Measurements from ENCODE around the gene SACM1L.

Gene SACM1L

DNA sequence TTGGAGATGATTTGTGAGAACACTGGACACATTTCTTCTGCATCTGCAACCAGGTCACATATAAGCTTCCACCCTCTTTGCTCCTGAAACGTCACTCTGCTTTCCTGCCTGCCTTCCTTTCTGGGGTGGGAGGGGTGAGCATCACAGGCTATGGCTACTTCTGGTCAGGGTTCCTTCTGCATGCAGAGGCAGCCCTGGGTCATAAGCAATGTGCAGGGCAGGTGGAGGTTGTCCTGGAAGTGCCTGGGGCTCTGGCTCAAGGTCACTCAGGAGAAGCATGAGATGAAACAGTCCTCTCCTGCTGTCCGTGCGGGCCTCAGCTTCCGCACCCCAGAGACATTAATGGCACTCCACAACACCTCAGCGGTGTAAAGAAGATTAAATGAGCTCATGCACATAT is 92.1 kb downstream of the SACM1L start:
- no peak overlapping the region for H3K4me3 ChIP-seq (ENCODE audit: control insufficient read depth, low read depth, low read length)

DNA sequence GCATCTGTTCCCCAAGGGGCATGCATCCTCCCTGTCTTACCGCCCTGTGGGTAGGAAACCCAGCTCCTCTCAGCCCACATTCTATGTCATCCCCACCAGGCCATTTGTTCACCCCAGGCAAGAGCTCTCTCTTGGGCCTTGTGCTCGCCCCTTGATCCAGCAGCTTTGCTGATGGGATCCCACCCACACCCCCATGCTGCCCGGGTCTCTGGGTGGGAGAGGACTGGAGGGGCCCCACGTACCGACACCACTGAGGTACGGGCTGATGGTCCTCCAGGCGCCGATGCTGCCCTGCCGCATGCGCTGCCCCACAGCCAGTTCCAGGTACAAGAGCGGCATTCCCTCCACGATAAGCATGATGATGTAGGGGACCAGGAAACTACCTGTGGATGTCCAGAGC is 92.6 kb downstream of the SACM1L start:
- DNase-seq (ENCODE audit: low read depth), result no peak
- TF ChIP-seq, protein P1, sequence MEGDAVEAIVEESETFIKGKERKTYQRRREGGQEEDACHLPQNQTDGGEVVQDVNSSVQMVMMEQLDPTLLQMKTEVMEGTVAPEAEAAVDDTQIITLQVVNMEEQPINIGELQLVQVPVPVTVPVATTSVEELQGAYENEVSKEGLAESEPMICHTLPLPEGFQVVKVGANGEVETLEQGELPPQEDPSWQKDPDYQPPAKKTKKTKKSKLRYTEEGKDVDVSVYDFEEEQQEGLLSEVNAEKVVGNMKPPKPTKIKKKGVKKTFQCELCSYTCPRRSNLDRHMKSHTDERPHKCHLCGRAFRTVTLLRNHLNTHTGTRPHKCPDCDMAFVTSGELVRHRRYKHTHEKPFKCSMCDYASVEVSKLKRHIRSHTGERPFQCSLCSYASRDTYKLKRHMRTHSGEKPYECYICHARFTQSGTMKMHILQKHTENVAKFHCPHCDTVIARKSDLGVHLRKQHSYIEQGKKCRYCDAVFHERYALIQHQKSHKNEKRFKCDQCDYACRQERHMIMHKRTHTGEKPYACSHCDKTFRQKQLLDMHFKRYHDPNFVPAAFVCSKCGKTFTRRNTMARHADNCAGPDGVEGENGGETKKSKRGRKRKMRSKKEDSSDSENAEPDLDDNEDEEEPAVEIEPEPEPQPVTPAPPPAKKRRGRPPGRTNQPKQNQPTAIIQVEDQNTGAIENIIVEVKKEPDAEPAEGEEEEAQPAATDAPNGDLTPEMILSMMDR (IDR thresholded peaks at IDR 0.05; ENCODE audit: control insufficient read depth, insufficient read depth, low read depth, low read length, missing control alignments), result no peak
- no peak overlapping the region for H3K4me3 ChIP-seq (ENCODE audit: control insufficient read depth, low read depth, low read length)

More for the DNA sequence above, 92.1 kb downstream of the SACM1L start:
- DNase-seq (ENCODE audit: low read depth), result no peak
- TF ChIP-seq, protein P1 (IDR thresholded peaks at IDR 0.05; ENCODE audit: control insufficient read depth, insufficient read depth, low read depth, low read length, missing control alignments), result no peak

DNA sequence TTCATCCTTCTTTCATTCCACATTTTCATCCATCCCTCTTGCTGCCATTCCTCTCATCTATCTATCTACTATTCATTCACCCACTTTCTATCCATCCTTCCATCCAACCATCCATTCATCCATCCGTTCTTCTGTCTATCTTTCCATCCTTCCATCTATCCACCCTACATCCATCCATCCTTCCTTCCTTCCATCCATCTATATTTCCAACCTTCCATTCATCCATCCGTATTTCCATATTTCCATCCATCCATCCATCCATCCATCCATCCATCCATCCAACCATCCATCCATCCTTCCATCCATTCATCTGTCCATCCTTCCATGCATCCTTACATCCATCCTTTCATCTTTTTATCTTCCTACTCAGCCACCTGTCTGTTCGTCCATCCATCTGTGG is 93.2 kb downstream of the SACM1L start:
- TF ChIP-seq, protein P1 (IDR thresholded peaks at IDR 0.05; ENCODE audit: control insufficient read depth, insufficient read depth, low read depth, low read length, missing control alignments), result no peak
- H3K4me3 ChIP-seq (ENCODE audit: control insufficient read depth, low read depth, low read length), result no peak overlapping the region
- no peak for DNase-seq (ENCODE audit: low read depth)

DNA sequence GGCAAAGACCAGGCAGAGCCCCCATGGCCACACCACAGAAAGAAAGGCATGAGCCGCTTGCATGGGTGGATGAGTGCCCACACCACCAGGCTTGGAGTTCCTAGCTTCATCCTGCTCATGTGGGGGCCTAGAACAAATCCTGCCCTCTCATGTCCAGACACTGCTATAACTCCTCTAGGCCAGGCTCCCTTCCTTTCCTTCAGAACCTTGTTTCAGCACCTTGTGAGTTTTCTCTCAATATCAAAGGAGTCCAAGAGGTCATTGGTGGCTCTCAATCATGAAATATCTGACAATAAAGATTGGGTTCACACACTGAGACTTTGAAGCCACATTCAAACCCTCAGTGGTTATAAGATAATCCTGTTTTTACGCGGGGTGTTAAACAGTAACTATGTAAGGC is 94.5 kb downstream of the SACM1L start:
- no peak overlapping the region for H3K4me3 ChIP-seq (ENCODE audit: control insufficient read depth, low read depth, low read length)
- DNase-seq (ENCODE audit: low read depth), result no peak
- TF ChIP-seq, protein P1 (IDR thresholded peaks at IDR 0.05; ENCODE audit: control insufficient read depth, insufficient read depth, low read depth, low read length, missing control alignments), result no peak

DNA sequence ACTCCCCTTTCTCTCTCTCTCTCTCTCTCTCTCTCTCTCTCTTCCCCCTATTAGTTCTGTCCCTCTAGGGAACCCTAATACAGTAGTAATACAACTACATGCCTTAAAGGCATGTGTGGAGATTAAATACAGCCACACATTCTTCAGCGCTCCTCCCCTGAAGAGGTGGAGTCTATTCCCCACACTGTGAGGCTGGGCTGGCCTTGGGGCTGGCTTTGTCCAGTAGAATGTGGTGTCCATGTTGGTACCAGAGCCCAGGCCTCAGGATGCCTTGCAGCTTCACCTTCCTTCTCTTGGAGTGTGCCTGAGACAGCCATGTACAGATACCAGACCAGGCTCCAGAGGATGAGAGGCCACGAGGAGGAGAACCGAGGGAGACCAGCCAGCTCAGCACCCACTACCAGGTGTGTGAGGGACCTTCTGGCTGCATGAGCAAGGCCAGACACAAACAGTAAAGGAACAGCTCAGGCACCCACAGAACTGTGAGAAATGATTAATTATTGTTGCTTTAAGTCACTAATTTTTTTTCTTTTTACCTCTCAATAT is 96.5 kb downstream of the SACM1L start:
- no peak for DNase-seq (ENCODE audit: low read depth)
- TF ChIP-seq, protein P1 (IDR thresholded peaks at IDR 0.05; ENCODE audit: control insufficient read depth, insufficient read depth, low read depth, low read length, missing control alignments), result no peak
- no peak overlapping the region for H3K4me3 ChIP-seq (ENCODE audit: control insufficient read depth, low read depth, low read length)

DNA sequence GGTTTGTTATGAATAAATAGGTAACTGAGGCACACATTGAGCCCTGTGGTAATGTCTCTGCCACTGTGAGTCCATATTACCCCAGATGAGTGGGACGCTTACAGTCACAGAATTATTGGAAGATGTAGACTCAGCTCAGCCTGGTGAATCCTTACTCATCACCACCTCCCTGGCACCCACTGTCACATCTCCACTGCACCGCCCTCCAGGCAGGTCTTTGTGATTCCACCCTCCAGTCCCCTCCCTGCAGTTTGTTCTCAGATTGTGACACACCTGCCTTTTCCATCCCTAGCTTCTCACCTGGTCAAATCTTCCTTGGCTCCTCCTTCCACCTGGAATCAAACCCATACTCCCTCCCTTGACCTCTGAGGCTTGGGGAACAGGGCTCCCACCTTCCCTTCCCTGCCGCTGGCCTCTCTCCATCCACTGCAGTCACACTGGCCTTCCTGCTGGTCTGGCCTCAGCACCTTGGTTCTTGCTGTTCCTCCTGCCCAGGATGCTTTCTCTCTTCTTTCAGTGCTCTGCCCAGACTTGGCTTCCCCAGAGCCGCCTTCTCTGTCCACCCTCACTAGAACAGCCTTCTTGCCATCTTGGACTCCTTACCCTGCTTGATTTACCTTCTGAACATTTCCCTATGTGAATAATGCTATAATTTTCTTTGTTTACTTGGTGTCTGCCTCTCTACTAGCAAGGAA is 97.8 kb downstream of the SACM1L start:
- no peak overlapping the region for H3K4me3 ChIP-seq (ENCODE audit: control insufficient read depth, low read depth, low read length)
- DNase-seq (ENCODE audit: low read depth), result no peak
- TF ChIP-seq, protein P1 (IDR thresholded peaks at IDR 0.05; ENCODE audit: control insufficient read depth, insufficient read depth, low read depth, low read length, missing control alignments), result no peak

All from AG09309 (cell line).